Endothelial cell of umbilical vein (primary cell): ENCODE results near the gene NME4. TPM values are rescaled to one million over a fixed set of nuclear protein-coding genes. Genes with fewer than 3 reads are reported as not detected.

ENCODE experiments used
- BruUV-seq: library from RNA; stranded (reverse); fragments of 400-500 nt; replicated peaks from 2 replicates; lab custom pipeline; 2021; lab: Mats Ljungman, UMichigan
- CTCF ChIA-PET: fragments of 300-600, 350-600 bp; sonication (Branson Sonifier 250); formaldehyde crosslinking; loops from one replicate; lab custom pipeline; 2021; ENCODE audit warnings: antibody characterized with exemption, inconsistent platforms; lab: Charles Lee
- POLR2A ChIA-PET: fragments of 300-600, 350-600 bp; sonication (Branson Sonifier 250); formaldehyde crosslinking; loops from one replicate; lab custom pipeline; 2021; ENCODE audit warnings: antibody characterized with exemption, inconsistent platforms; lab: Charles Lee
- DNase-seq: peaks from one replicate; pipeline ENCODE4 v3.0.0-alpha.2; 2011; ENCODE audit warnings: low read depth, low spot score
- FAIRE-seq: peaks from 2 replicates; lab custom pipeline; 2011; peaks lifted over from hg19 to GRCh38; lab: Jason Lieb, UNC
- H2AFZ ChIP-seq: 2 replicates; pipeline ENCODE4 v1.6.0; 2012; ENCODE audit warnings: low read depth, low read length, control low read depth, inconsistent platforms
- H3K27ac ChIP-seq: 2 replicates; pipeline ENCODE4 v1.5.1; 2011; ENCODE audit warnings: low read depth, mild to moderate bottlenecking, control low read depth, low read length, moderate library complexity; ENCODE audit not compliant: insufficient read depth
- H3K27me3 ChIP-seq, 2 experiments: 2 replicates each; pipeline versions ENCODE4 v1.6.0 to v1.6.1; 2011; ENCODE audit warnings: low read length in 2 of 2, mixed read lengths in 1 of 2; ENCODE audit not compliant: control insufficient read depth in 2 of 2, insufficient read depth in 2 of 2
- H3K36me3 ChIP-seq, 2 experiments: 2 replicates in 1 of 2; 3 replicates in 1 of 2; pipeline ENCODE4 v1.5.1; 2011; ENCODE audit warnings: low read length in 2 of 2, mild to moderate bottlenecking in 1 of 2, moderate library complexity in 1 of 2; ENCODE audit not compliant: control insufficient read depth in 2 of 2, insufficient read depth in 2 of 2; ENCODE audit errors: extremely low read depth in 1 of 2
- H3K4me1 ChIP-seq: 3 replicates; pipeline ENCODE4 v1.5.1; 2011; ENCODE audit warnings: mild to moderate bottlenecking, low read length; ENCODE audit not compliant: control insufficient read depth, insufficient read depth; ENCODE audit errors: extremely low read depth
- H3K4me2 ChIP-seq: 2 replicates; pipeline ENCODE4 v1.6.1; 2011; ENCODE audit warnings: low read length, control low read depth, mixed read lengths; ENCODE audit not compliant: insufficient read depth
- H3K4me3 ChIP-seq, 3 experiments: fragments of 200-600 bp in 1 of 3; sonication (generic), shearing (Covaris generic) in 1 of 3; replicated peaks in 1 of 3; 2 replicates each; pipeline ENCODE4 v1.5.1; 2011 to 2016; ENCODE audit warnings: control low read depth in 3 of 3, low read length in 3 of 3, mild to moderate bottlenecking in 2 of 3, inconsistent platforms in 1 of 3, low read depth in 1 of 3, moderate library complexity in 1 of 3; ENCODE audit not compliant: insufficient read depth in 1 of 3
- H3K79me2 ChIP-seq: 2 replicates; pipeline ENCODE4 v1.6.0; 2012; ENCODE audit warnings: low read length, inconsistent platforms; ENCODE audit not compliant: control insufficient read depth, insufficient read depth
- H3K9ac ChIP-seq: replicated peaks from 2 replicates; pipeline ENCODE3; 2011; ENCODE audit warnings: low read length, control low read depth; ENCODE audit not compliant: insufficient read depth; ENCODE audit errors: extremely low read depth
- H3K9me1 ChIP-seq: replicated peaks from 3 replicates; pipeline ENCODE4 v1.6.0; 2011; ENCODE audit warnings: mild to moderate bottlenecking, low read length; ENCODE audit not compliant: control insufficient read depth, insufficient read depth; ENCODE audit errors: extremely low read depth
- H3K9me3 ChIP-seq: replicated peaks from 2 replicates; pipeline ENCODE4 v1.5.1; 2012; ENCODE audit warnings: low read length, inconsistent platforms; ENCODE audit not compliant: control insufficient read depth, insufficient read depth
- H4K20me1 ChIP-seq: replicated peaks from 2 replicates; pipeline ENCODE3; 2011; ENCODE audit warnings: mild to moderate bottlenecking, low read length; ENCODE audit not compliant: control insufficient read depth, insufficient read depth; ENCODE audit errors: extremely low read depth
- EZH2 ChIP-seq: IDR thresholded peaks from 2 replicates; pipeline ENCODE4 v1.6.1; 2012; ENCODE audit warnings: borderline replicate concordance, low read depth, mild to moderate bottlenecking, moderate library complexity, low read length, inconsistent platforms; ENCODE audit not compliant: severe bottlenecking
- FOS ChIP-seq: IDR thresholded peaks from 2 replicates; pipeline ENCODE4 v1.6.1; 2011; ENCODE audit warnings: mild to moderate bottlenecking, low read length, moderate library complexity, borderline replicate concordance; ENCODE audit not compliant: insufficient read depth
- GATA2 ChIP-seq: IDR thresholded peaks from 2 replicates; pipeline ENCODE4 v1.7.0; 2011; ENCODE audit warnings: low read depth, mild to moderate bottlenecking, moderate library complexity, mixed read lengths, low read length; ENCODE audit not compliant: insufficient read length, insufficient read depth
- JUN ChIP-seq: IDR thresholded peaks from 2 replicates; pipeline ENCODE4 v1.6.1; 2011; ENCODE audit warnings: borderline replicate concordance, low read depth; ENCODE audit not compliant: insufficient read length, insufficient read depth
- MAX ChIP-seq: IDR thresholded peaks from 2 replicates; pipeline ENCODE4 v1.6.1; 2011; ENCODE audit not compliant: insufficient read depth, insufficient read length
- MYC ChIP-seq: IDR thresholded peaks from one replicate; pipeline ENCODE4 v1.6.1; 2011; ENCODE audit warnings: mild to moderate bottlenecking, low read depth, low read length
- POLR2A ChIP-seq: IDR thresholded peaks from 2 replicates; pipeline ENCODE4 v1.6.1; 2012; ENCODE audit warnings: low read depth, mild to moderate bottlenecking, control low read depth, low read length
- POLR2AphosphoS5 ChIP-seq: IDR thresholded peaks from 2 replicates; pipeline ENCODE4 v1.6.1; 2012; ENCODE audit warnings: low read depth, mild to moderate bottlenecking, control low read depth, low read length, moderate library complexity; ENCODE audit not compliant: insufficient read depth
- dilution Hi-C: fragments of 300-500 bp; cut with MboI; formaldehyde crosslinking; loops from one replicate; pipeline ENCODE4 v1.15.0; 2019; ENCODE audit warnings: low sequenced_read_pairs; ENCODE audit not compliant: extremely low pct_ligation_motif_present
- intact Hi-C: fragments of 100-400 bp; cut with micrococcal nuclease; formaldehyde crosslinking; loops from one replicate; pipeline ENCODE4 v1.10.0; 2022
- polyA plus RNA-seq, 4 experiments: library from polyadenylated mRNA; depleted of rRNA in 3 of 4; stranded (reverse) in 3 of 4; unstranded in 1 of 4; fragments of >200 nt; gene quantifications; 2 replicates each; pipeline versions ENCODE4 v1.2.1 to v1.2.3, GENCODE V29; 2011 to 2012; ENCODE audit warnings: missing spikeins in 1 of 4
- total RNA-seq: library from RNA; stranded (reverse); gene quantifications from 2 replicates; pipeline ENCODE4 v1.2.3, GENCODE V29; 2021
- TF ChIP-seq, protein P1 (sequence below), 2 donors: IDR thresholded peaks; 1 replicate in 1 of 2; 2 replicates in 1 of 2; pipeline ENCODE4 v1.5.1; 2011; ENCODE audit warnings: low read length in 2 of 2, mild to moderate bottlenecking in 2 of 2, moderate library complexity in 2 of 2, control low read depth in 1 of 2, inconsistent platforms in 1 of 2, low read depth in 1 of 2; ENCODE audit not compliant: insufficient read depth in 1 of 2; ENCODE audit errors: extremely low read depth in 1 of 2

NME4 gene
- total and polyA plus RNA-seq, 2 donors (not counting 3 experiments of a cell fraction or from before 2014, with no cell fraction given): 170 to 264 TPM

DNA sequence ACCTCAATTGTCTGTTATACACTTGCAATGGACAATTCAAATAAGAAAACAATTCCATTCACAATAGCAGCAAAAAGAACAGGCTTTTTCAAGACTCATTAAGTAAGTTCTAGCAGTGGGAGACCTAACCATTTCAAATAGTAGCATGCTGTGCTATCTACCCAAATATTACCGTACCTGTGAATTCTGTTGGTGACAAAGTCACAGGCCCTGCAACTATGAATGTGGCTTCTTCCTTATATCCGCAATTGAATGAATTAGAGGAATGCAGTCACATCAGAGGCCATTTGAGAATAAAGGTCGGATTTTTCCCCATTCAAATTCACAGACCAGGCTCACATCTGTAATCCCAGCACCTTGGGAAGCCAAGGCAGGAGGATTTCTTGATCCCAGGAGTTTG lies 800 bp upstream of the NME4 start:
- FAIRE-seq (peak; percentile 4), DNase-seq (no peak)
- no peak overlapping the region for H3K27ac ChIP-seq
- H3K79me2 ChIP-seq: peaks cover 5% of the 10 kb centered on the region
- POLR2A ChIA-PET: interaction anchor here (0.6 kb wide), 1 partner anchor 9 kb away, joined by 3 read pairs; no protein-coding TSS in a partner anchor
- CTCF ChIA-PET: interaction anchor here (0.8 to 1.2 kb wide), 3 partner anchors 9 to 101 kb away, joined by 3 to 4 read pairs (median 3); partner anchors contain the start of gene RAB11FIP3
- intact Hi-C loops (loop anchor here (1.0 to 2.0 kb wide), 2 partner anchors 12 to 131 kb away; partner anchors contain the start of gene CAPN15), dilution Hi-C loops (no loop called here)
- no peaks in the 10 kb centered on the region for H3K9me1 ChIP-seq
- no peaks in the 10 kb centered on the region for H4K20me1 ChIP-seq
- H3K9me3 ChIP-seq: no peaks in the 10 kb centered on the region
- H3K4me3 ChIP-seq: no peak overlapping the region
- no TSS peak for BruUV-seq
- no peaks in the 10 kb centered on the region for H3K27me3 ChIP-seq
- H2AFZ ChIP-seq: peak overlapping the region; percentile 50
- H3K4me2 ChIP-seq: peak overlapping the region; percentile 67
- TF ChIP-seq FOS: no peak
- TF ChIP-seq MAX: no peak
- TF ChIP-seq POLR2A: no peak
- no peak for TF ChIP-seq POLR2AphosphoS5
- no peak for TF ChIP-seq GATA2
- TF ChIP-seq EZH2: no peak
- TF ChIP-seq, protein P1, sequence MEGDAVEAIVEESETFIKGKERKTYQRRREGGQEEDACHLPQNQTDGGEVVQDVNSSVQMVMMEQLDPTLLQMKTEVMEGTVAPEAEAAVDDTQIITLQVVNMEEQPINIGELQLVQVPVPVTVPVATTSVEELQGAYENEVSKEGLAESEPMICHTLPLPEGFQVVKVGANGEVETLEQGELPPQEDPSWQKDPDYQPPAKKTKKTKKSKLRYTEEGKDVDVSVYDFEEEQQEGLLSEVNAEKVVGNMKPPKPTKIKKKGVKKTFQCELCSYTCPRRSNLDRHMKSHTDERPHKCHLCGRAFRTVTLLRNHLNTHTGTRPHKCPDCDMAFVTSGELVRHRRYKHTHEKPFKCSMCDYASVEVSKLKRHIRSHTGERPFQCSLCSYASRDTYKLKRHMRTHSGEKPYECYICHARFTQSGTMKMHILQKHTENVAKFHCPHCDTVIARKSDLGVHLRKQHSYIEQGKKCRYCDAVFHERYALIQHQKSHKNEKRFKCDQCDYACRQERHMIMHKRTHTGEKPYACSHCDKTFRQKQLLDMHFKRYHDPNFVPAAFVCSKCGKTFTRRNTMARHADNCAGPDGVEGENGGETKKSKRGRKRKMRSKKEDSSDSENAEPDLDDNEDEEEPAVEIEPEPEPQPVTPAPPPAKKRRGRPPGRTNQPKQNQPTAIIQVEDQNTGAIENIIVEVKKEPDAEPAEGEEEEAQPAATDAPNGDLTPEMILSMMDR (IDR thresholded peaks at IDR 0.05; ENCODE audit: extremely low read depth in 1 of 2, insufficient read depth in 1 of 2, low read depth in 1 of 2, low read length in 2 of 2): no peak
- no peak for TF ChIP-seq JUN
- no peak for TF ChIP-seq MYC
- H3K4me1 ChIP-seq: peaks cover 10% of the 10 kb centered on the region
- no peak overlapping the region for H3K9ac ChIP-seq
- peaks cover 0 to 7% of the 10 kb centered on the region in 2 experiments for H3K36me3 ChIP-seq
